NK-92 (cell line): ENCODE measurements around the gene EYS.

Experiments used
- DNase-seq: peaks from one replicate; lab custom pipeline; 2025; ENCODE audit not compliant: unreplicated experiment; lab: John Stamatoyannopoulos, UW

The EYS gene

GRCh38 chr6:63714091-63714490, 1992.9 kb downstream of the EYS start:
- no peak for DNase-seq

GRCh38 chr6:63713332-63713731, 1993.7 kb downstream of the EYS start:
- no peak for DNase-seq

GRCh38 chr6:63709148-63709547, 1997.9 kb downstream of the EYS start:
- DNase-seq, result no peak

- DNase-seq, result no peak
Observed at GRCh38 chr6:63708631-63709030, 1998.4 kb downstream of the EYS start.

GRCh38 chr6:63706630-63707029, 2000.4 kb downstream of the EYS start:
- DNase-seq, result no peak

GRCh38 chr6:63705707-63706106, 2001.3 kb downstream of the EYS start:
- DNase-seq, result no peak

GRCh38 chr6:63690221-63690620, 2016.8 kb downstream of the EYS start:
- DNase-seq, result no peak

GRCh38 chr6:63689421-63689820, 2017.6 kb downstream of the EYS start:
- DNase-seq, result no peak

GRCh38 chr6:63685446-63686379, 2021.3 kb downstream of the EYS start:
- no peak for DNase-seq

- DNase-seq, result no peak
Observed at GRCh38 chr6:63683071-63683603, 2023.9 kb downstream of the EYS start.

- no peak for DNase-seq
Observed at GRCh38 chr6:63677282-63677681, 2029.7 kb downstream of the EYS start.

GRCh38 chr6:63676412-63677114, 2030.5 kb downstream of the EYS start:
- no peak for DNase-seq

GRCh38 chr6:63675138-63675537, 2031.9 kb downstream of the EYS start:
- DNase-seq, result no peak

- DNase-seq, result no peak
Observed at GRCh38 chr6:63674635-63675034, 2032.4 kb downstream of the EYS start.

- DNase-seq, result no peak
Observed at GRCh38 chr6:63673692-63674091, 2033.3 kb downstream of the EYS start.

GRCh38 chr6:63672582-63673129, 2034.4 kb downstream of the EYS start:
- DNase-seq, result no peak

GRCh38 chr6:63671098-63671754, 2035.8 kb downstream of the EYS start:
- no peak for DNase-seq
